ENCODE data around the gene TMEM243. TPM values are rescaled to one million over a fixed set of nuclear protein-coding genes. Genes with fewer than 3 reads are reported as not detected.

Gene TMEM243
- total RNA-seq, 1 donor from 2014 or later, result 22.5 TPM

DNA sequence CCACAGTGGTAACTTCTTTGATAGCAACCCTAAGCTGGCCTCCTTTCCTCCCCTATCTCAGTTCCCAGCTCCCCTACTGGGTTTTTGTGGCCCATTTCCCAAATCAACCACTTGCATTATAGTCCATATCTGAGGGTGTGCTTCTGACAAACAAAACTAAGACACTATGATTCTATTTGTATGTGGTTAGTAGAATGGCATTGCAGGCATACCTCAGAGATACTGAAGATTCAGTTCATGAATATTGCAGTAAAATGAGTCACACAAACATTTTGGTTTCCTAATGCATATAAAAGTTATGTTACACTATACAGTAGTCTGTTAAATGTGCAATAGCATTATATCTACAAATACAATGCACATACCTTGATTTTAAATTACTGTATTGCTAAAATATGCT, 15.4 kb upstream of the TMEM243 start:
- DNase-seq (ENCODE audit: low spot score in 2 of 2, unreplicated experiment in 2 of 2), result no peak
- TF ChIP-seq, protein P1, sequence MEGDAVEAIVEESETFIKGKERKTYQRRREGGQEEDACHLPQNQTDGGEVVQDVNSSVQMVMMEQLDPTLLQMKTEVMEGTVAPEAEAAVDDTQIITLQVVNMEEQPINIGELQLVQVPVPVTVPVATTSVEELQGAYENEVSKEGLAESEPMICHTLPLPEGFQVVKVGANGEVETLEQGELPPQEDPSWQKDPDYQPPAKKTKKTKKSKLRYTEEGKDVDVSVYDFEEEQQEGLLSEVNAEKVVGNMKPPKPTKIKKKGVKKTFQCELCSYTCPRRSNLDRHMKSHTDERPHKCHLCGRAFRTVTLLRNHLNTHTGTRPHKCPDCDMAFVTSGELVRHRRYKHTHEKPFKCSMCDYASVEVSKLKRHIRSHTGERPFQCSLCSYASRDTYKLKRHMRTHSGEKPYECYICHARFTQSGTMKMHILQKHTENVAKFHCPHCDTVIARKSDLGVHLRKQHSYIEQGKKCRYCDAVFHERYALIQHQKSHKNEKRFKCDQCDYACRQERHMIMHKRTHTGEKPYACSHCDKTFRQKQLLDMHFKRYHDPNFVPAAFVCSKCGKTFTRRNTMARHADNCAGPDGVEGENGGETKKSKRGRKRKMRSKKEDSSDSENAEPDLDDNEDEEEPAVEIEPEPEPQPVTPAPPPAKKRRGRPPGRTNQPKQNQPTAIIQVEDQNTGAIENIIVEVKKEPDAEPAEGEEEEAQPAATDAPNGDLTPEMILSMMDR (IDR thresholded peaks at IDR 0.05; ENCODE audit: unreplicated experiment), result no peak
- Mint-ChIP-seq H3K4me1 (no peaks in the 10 kb centered on the region), H3K9me3 (no peaks in the 10 kb centered on the region), H3K27ac (no peak overlapping the region), H3K36me3 (no peaks in the 10 kb centered on the region), H3K27me3 (ENCODE audit: low read depth) (peaks cover 11% of the 10 kb centered on the region), H3K4me3 (no peak overlapping the region)

GRCh38 chr7:87231711-87232110, 12.2 kb upstream of the TMEM243 start:
- DNase-seq (ENCODE audit: low spot score in 2 of 2, unreplicated experiment in 2 of 2), result no peak
- H3K36me3 Mint-ChIP-seq, result no peaks in the 10 kb centered on the region
- no peaks in the 10 kb centered on the region for H3K9me3 Mint-ChIP-seq
- peaks cover 21% of the 10 kb centered on the region for H3K27me3 Mint-ChIP-seq (ENCODE audit: low read depth)
- H3K4me3 Mint-ChIP-seq, result no peak overlapping the region
- H3K4me1 Mint-ChIP-seq, result no peaks in the 10 kb centered on the region
- TF ChIP-seq, protein P1 (IDR thresholded peaks at IDR 0.05; ENCODE audit: unreplicated experiment), result no peak
- no peak overlapping the region for H3K27ac Mint-ChIP-seq

GRCh38 chr7:87231258-87231657, 11.7 kb upstream of the TMEM243 start:
- Mint-ChIP-seq H3K36me3 (no peaks in the 10 kb centered on the region), H3K4me1 (no peaks in the 10 kb centered on the region), H3K27ac (no peak overlapping the region), H3K9me3 (no peaks in the 10 kb centered on the region), H3K4me3 (no peak overlapping the region), H3K27me3 (ENCODE audit: low read depth) (peaks cover 25% of the 10 kb centered on the region)
- TF ChIP-seq, protein P1 (IDR thresholded peaks at IDR 0.05; ENCODE audit: unreplicated experiment), result no peak
- DNase-seq (ENCODE audit: low spot score in 2 of 2, unreplicated experiment in 2 of 2), result no peak

DNA sequence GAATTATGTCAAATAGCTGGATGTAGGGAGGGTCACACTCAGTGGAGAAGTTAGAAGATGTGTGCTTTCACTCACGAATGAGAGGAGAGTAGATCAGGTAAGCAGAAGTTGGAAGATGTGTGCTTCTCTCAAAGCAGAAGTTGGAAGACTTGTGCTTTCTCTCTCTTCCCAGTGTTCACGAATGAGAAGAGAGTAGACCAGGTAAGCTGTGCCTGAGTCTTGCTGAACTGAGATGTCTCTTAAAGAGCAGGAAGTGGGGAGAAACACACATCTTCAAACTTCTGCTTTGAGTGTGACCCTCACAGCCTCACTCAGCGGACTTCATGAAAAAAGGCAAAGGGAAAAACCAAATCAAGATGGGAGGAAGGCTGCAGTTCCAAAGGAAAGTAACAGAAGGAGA, 7.0 kb upstream of the TMEM243 start:
- H3K27me3 Mint-ChIP-seq (ENCODE audit: low read depth), result peaks cover 29% of the 10 kb centered on the region
- no peak for DNase-seq (ENCODE audit: low spot score in 2 of 2, unreplicated experiment in 2 of 2)
- H3K27ac Mint-ChIP-seq, result no peak overlapping the region
- H3K4me1 Mint-ChIP-seq, result no peaks in the 10 kb centered on the region
- TF ChIP-seq, protein P1 (IDR thresholded peaks at IDR 0.05; ENCODE audit: unreplicated experiment), result no peak
- H3K9me3 Mint-ChIP-seq, result no peaks in the 10 kb centered on the region
- no peak overlapping the region for H3K4me3 Mint-ChIP-seq
- no peaks in the 10 kb centered on the region for H3K36me3 Mint-ChIP-seq

- TF ChIP-seq, protein P1 (IDR thresholded peaks at IDR 0.05; ENCODE audit: unreplicated experiment), result no peak
- H3K9me3 Mint-ChIP-seq, result no peaks in the 10 kb centered on the region
- H3K4me1 Mint-ChIP-seq, result no peaks in the 10 kb centered on the region
- H3K36me3 Mint-ChIP-seq, result no peaks in the 10 kb centered on the region
- H3K4me3 Mint-ChIP-seq, result no peak overlapping the region
- DNase-seq (ENCODE audit: low spot score in 2 of 2, unreplicated experiment in 2 of 2), result no peak
- H3K27ac Mint-ChIP-seq, result no peak overlapping the region
- H3K27me3 Mint-ChIP-seq (ENCODE audit: low read depth), result peaks cover 27% of the 10 kb centered on the region
Observed at GRCh38 chr7:87225696-87226095, 6.2 kb upstream of the TMEM243 start.

DNA sequence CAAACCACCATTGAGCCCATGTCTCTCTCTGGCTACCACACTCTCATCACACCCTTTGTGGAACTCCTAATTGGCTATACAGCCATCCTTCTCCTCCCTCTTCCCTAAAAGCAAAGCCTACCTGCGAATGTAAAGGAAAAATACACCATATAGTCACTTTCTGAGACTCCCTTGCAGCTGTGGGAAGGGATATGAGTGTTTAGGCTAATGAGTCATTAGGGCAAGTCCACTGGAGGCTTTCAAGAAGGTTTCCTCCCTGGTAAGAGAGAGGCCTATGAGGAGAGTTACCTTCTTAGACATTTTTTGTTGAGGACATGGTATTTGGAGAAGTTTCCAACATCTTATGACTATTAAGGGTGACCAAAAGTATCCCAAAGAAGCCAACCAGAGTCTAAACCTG, 4.1 kb upstream of the TMEM243 start:
- no peak for DNase-seq (ENCODE audit: low spot score in 2 of 2, unreplicated experiment in 2 of 2)
- Mint-ChIP-seq H3K27ac (no peak overlapping the region), H3K36me3 (no peaks in the 10 kb centered on the region), H3K4me1 (peaks cover 5% of the 10 kb centered on the region), H3K27me3 (ENCODE audit: low read depth) (peaks cover 27% of the 10 kb centered on the region), H3K4me3 (no peak overlapping the region), H3K9me3 (no peaks in the 10 kb centered on the region)
- TF ChIP-seq, protein P1 (IDR thresholded peaks at IDR 0.05; ENCODE audit: unreplicated experiment), result no peak
